HG03575 (cell line): ENCODE results near the gene KCNF1.
"Not testable (repeated sequence)": the region's sequence is repeated elsewhere in the genome, so short reads cannot be mapped to it uniquely, and the experiment has no call there.

ENCODE experiments used
- ATAC-seq: cut with Tn5 transposase; IDR thresholded peaks from one replicate; pipeline ENCODE4 v1.9.1; 2021; ENCODE audit not compliant: unreplicated experiment, insufficient number of reproducible peaks, low FRiP score; ENCODE audit errors: extremely low read depth

KCNF1 gene

DNA sequence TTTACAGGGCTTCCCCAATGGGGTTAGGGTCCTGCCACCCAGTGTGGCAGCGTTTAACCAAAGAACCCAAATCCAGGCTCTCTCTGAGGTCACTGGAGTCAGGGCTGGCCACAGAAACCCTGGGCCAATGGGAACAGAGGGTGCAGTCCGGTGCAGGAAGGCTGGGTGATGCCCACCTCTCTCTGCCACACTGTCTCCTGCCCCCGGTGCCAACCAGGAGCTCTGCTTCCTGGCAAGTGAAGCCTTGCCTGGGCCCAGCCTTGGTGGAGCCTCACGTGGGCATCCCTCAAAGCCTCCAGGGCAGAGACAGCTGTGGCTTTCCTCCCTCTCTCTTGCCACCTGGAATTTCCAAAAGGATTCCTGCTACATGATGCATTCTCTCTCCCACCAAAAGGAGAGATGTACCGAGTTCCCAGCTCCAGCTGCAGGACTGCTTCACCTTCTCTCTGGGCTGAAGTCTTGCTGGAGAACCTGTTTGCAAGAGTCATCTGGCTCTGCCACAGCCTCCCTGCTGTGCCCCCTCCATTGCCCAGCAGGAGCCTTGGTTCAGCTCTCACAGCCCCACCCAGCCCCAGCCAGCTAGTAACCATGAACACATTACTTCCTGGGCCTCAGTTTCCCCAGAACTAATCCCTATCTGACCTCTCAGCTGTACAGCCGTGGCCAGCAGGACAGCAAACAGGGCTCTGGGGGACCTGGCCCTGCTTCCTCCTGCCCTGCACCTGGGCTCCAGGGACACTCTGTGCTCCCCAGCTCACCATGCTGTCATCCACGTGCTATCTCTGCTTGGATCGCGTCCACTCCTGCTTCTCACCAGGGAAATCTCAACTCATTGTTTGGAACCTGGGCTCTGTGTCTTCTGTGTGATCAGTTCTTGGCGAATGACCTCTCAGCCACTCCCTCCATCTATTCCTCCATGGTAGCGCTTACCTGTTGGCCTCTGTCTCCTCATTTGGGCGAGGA, 43.4 kb downstream of the KCNF1 start:
- no peak for ATAC-seq

- no peak for ATAC-seq
These were observed 44.5 kb downstream of the KCNF1 start for GRCh38 chr2:10956006-10956790.

GRCh38 chr2:10957391-10957790, 45.7 kb downstream of the KCNF1 start:
- no peak for ATAC-seq

DNA sequence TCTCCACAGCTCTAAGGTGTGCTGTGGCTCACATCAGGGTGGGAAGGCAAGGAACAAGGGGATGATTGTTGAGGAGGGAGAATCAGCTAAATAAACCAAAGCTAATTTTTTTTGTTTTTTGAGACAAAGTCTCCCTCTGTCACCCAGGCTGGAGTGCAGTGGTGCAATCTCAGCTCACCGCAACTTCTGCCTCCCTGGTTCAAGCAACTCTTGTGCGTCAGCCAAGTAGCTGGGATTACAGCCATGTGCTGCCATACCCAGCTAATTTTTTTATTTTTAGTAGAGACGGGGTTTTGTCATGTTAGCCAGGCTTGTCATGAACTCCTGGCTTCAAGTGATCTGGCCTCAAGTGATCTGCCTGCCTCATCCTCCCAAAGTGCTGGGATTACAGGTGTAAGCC, 46.7 kb downstream of the KCNF1 start:
- ATAC-seq: not testable (repeated sequence)

GRCh38 chr2:10960606-10961489, 49.1 kb downstream of the KCNF1 start:
- no peak for ATAC-seq

DNA sequence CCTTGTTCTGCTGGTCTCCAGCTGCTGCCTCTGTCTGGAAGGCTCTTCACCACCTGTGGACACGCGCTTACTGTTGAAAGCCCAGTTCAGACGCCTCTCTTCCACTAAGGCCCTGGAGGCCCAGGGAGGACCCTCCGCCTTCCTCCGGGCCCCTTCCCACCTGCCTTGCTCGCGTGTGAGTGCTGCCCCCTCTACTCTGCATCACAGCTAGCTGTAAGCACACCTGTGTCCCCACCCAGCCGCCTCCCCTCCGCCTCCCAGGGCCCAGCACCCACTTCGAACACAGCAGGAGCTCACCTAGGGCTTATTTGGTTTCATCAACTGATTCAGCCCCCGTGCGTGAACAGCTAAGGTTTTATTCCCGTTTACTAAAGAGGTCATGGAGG, 49.7 kb downstream of the KCNF1 start:
- no peak for ATAC-seq

DNA sequence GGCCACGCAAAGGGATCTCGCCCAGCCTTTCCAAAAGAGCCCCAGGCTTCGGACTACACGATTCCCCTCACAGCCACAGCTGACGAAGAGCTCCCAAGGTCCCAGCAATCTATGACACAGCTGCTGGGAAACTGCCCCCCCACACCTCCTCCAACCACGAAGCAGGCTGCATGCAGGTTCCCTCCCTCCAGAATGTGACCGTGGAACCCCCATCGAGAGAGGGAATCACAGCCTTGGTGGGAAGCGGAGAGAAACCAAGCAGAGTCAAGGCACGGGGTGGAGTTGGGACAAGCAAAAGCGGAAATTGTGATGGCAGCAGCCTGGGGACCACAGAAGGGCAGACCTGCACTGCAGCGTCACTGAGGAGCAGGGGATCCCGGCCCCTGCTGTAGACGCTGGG, 50.3 kb downstream of the KCNF1 start:
- ATAC-seq: no peak

- no peak for ATAC-seq
These were observed 51.4 kb downstream of the KCNF1 start for GRCh38 chr2:10963155-10963554.
